Embryonic facial prominence (tissue), 1 donor: ENCODE measurements around the gene CSTA.

Source experiments
- DNase-seq: peaks from one replicate; pipeline ENCODE4 v3.0.0-alpha.2; 2016; ENCODE audit errors: extremely low spot score

Gene CSTA, protein sequence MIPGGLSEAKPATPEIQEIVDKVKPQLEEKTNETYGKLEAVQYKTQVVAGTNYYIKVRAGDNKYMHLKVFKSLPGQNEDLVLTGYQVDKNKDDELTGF

DNA sequence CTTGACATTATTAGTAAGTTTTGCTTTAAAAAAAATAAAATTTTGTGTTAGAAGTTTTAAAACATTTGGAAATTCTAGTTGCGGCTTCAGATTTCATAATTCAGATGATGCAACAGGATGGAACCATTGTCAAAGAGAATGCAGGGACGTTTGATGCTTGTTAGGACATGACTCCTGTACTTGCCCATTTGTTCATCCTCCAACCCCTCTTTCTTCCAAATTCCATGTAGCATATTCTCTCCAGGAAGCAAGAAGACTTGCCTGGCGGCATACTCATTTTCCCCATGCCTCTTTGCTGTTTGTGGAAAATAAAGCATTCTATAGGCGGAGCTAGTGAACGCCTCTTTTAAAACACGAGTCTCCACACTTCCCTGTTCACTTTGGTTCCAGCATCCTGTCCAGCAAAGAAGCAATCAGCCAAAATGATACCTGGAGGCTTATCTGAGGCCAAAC, at the start of gene CSTA:
Gene CSTA (plus strand): TSS at position 378 of the 453 bp plus-strand sequence. CDS start 45 bp downstream, at position 423.
- no peak for DNase-seq

DNA sequence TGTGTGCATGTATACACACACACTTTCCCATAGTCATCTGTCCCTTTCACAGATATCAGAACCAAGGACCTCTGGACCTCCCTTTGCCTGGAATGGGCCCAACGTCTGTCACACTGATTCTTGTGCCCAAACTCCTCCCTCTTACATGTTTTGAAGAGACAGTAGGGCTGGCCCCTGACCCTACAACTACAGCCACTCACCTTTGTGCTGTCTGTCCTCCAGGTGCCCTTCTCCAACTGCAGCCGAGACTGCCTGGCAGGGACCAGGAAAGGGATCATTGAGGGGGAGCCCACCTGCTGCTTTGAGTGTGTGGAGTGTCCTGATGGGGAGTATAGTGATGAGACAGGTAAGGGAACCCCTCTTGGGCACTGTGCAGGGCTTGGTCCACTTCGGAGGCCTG, 43.2 kb upstream of the CSTA start:
- no peak for DNase-seq

- no peak for DNase-seq
These were observed 41.1 kb upstream of the CSTA start for GRCh38 chr3:122283796-122284445.

DNA sequence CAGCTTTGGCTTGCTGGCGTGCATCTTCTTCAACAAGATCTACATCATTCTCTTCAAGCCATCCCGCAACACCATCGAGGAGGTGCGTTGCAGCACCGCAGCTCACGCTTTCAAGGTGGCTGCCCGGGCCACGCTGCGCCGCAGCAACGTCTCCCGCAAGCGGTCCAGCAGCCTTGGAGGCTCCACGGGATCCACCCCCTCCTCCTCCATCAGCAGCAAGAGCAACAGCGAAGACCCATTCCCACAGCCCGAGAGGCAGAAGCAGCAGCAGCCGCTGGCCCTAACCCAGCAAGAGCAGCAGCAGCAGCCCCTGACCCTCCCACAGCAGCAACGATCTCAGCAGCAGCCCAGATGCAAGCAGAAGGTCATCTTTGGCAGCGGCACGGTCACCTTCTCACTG, 40.6 kb upstream of the CSTA start:
- DNase-seq = no peak

DNA sequence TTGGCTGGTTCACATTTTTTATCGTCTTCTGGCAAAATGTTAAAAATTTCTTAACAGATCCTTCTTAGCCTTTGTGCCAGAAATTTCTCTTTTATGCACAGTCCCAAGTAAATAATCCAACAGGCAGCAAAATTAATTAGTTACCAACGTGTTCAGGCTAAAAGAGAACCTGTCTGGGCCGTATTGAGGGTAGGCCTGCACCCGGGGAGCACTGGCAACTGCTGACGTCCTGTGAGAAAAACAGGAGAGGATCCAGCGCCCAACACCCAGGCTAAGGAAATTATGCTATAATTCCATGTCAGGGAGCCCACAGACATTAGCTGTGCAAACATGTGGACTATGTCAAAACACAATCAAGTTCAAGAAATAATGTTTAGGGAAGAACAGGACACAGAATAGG, 30.7 kb upstream of the CSTA start:
- no peak for DNase-seq

- no peak for DNase-seq
These were observed 29.6 kb upstream of the CSTA start for GRCh38 chr3:122295266-122296062.

DNA sequence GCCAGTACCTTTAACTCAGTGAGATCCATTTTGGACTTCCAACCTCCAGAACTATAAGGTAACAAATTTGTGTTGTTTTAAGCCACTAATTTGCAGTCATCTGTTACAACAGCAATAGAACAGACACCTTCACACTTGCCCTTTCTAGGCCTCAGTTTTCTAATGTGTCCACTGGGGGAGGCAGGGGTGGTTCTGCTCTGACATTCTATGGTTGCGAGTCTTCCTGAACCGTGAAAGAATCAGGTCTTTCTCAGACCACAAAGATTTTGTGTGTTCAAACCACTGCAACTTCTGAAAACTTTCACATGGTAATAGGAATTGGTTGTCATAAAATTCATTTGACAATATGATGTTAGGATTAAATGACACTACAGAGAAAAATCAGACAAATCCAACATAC, 26.8 kb upstream of the CSTA start:
- no peak for DNase-seq

DNA sequence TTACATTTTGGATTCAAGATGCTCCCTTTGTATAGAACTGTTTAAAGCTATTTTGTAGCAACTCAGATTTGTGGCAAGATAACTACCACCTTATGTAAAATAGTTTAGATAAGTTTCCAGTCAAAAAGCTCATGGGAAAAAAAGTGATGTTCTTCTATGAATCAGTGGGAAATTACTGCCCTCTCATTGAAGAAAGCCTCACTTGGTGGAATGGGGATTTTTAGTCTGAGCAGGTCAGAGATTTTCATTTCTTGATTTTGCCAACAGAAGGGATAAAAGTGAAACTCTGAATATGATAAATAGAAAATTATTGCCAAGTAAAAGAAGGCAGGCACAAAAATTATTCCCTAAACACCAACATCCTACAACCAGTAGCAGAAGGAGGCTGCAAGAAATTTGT, 25.8 kb upstream of the CSTA start:
- no peak for DNase-seq

DNA sequence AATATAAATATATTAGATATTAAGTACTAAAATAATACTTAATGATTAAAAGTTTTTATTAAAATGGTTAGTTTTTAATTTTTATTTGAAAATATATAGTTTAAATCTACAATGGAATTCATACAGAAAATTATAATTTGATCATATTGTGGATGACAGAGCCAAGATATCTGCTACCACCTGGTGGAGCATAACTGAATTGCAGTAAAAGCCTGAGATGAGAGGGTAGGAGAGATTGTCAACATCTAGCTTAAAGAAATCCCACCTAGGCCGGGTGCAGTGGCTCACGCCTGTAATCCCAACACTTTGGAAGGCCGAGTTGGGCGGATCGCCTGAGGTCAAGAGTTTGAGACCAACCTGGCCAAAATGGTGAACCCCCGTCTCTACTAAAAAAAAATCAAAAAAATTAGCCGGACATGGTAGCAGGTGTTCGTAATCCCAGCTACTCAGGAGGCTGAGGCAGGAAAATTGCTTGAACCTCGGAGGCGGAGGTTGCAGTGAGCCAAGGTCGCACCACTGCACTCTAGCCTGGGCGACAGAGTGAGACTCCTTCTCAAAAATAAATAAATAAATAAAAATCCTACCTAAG, 25.1 kb upstream of the CSTA start:
- no peak for DNase-seq

GRCh38 chr3:122301063-122301462, 24.0 kb upstream of the CSTA start:
- no peak for DNase-seq

- DNase-seq = no peak
These were observed 19.0 kb upstream of the CSTA start for GRCh38 chr3:122305818-122306621.

- no peak for DNase-seq
These were observed 18.5 kb upstream of the CSTA start for GRCh38 chr3:122306622-122306953.

GRCh38 chr3:122307094-122307687, 17.9 kb upstream of the CSTA start:
- DNase-seq = no peak

GRCh38 chr3:122307976-122308375, 17.1 kb upstream of the CSTA start:
- DNase-seq = no peak

DNA sequence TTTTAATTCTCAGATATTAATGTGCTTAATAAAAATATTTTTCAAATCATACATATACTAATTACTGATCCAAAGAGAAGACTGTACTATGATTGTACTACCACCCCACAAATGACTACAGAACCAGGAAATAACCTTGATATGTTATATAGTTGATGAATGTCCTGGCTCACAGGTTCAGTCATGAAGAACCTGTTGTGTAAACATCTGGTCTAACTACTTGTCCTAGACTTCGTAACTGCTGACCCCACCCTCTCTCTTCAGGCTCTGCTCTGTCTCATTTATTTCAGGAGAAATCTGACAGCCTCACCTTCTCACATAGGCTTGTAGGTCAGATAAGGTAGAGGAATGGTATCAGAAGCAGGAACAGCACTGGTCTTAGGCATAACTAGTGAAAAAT, 14.7 kb upstream of the CSTA start:
- DNase-seq = no peak

GRCh38 chr3:122312826-122313225, 12.2 kb upstream of the CSTA start:
- no peak for DNase-seq

- DNase-seq = no peak
These were observed 11.8 kb upstream of the CSTA start for GRCh38 chr3:122313281-122313680.

- no peak for DNase-seq
These were observed 10.7 kb upstream of the CSTA start for GRCh38 chr3:122314228-122314876.

GRCh38 chr3:122315619-122316018, 9.4 kb upstream of the CSTA start:
- DNase-seq = no peak

GRCh38 chr3:122316368-122316767, 8.7 kb upstream of the CSTA start:
- DNase-seq = no peak

DNA sequence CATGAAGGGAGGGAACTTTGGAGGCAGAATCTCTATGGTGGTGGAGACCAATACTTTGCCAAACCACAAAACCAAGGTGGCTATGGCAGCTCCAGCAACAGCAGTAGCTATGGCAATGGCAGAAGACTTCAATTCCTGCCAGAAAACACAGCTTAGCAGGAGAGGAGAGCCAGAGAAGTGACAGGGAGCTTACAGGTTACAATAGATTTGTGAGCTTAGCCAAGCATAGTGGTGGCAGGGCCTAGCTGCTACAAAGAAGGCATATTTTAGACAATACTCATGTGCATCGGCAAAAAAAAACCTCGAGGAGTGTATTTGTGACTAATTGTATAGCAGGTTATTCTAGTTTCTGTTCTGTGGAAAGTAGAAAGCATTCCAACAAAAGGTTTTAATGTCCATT, 6.4 kb upstream of the CSTA start:
- no peak for DNase-seq
